Measurements from ENCODE around the gene ANKLE2.

- TF ChIP-seq CTCF (IDR thresholded peaks at IDR 0.05; ENCODE audit: poor library complexity, severe bottlenecking), result no peak
- TF ChIP-seq EP300 (conservative IDR thresholded peaks at IDR 0.05; ENCODE audit: poor library complexity, severe bottlenecking), result no peak
- no peak for TF ChIP-seq EZH2 (IDR thresholded peaks at IDR 0.05; ENCODE audit: borderline replicate concordance, insufficient read depth, low read length, poor library complexity, severe bottlenecking)
- no peak for TF ChIP-seq RAD21 (conservative IDR thresholded peaks at IDR 0.05)
Observed at GRCh38 chr12:132777614-132778013, 16.0 kb upstream of the ANKLE2 start.

Measured in neural cell (in vitro differentiated cells).